Progenitor cell of endocrine pancreas (in vitro differentiated cells): ENCODE results near the gene LOX. TPM values are rescaled to one million over a fixed set of nuclear protein-coding genes. Genes with fewer than 3 reads are reported as not detected.

ENCODE experiments used
- DNase-seq: peaks from one replicate; pipeline ENCODE4 v3.0.0; 2021; ENCODE audit warnings: low spot score; ENCODE audit not compliant: unreplicated experiment
- H3K27ac Mint-ChIP-seq: 2 replicates; pipeline ENCODE4 v1.8.0; 2021; ENCODE audit warnings: mild to moderate bottlenecking, moderate library complexity, mixed read lengths
- H3K27me3 Mint-ChIP-seq: 2 replicates; pipeline ENCODE4 v1.8.0; 2021; ENCODE audit warnings: mixed read lengths
- H3K36me3 Mint-ChIP-seq: 2 replicates; pipeline ENCODE4 v1.8.0; 2022; ENCODE audit warnings: mixed read lengths; ENCODE audit not compliant: insufficient read depth
- H3K4me1 Mint-ChIP-seq: 2 replicates; pipeline ENCODE4 v1.8.0; 2021; ENCODE audit warnings: low read depth, mixed read lengths
- H3K4me3 Mint-ChIP-seq: 2 replicates; pipeline ENCODE4 v1.8.0; 2021; ENCODE audit warnings: low read depth, mild to moderate bottlenecking, moderate library complexity, mixed read lengths
- H3K9me3 Mint-ChIP-seq: 2 replicates; pipeline ENCODE4 v1.8.0; 2021; ENCODE audit warnings: low read depth, mixed read lengths
- total RNA-seq: library from RNA; stranded (reverse); gene quantifications from 2 replicates; pipeline ENCODE4 v1.2.1, GENCODE V29; 2021
- TF ChIP-seq, protein P1 (sequence below): fragments of 200-600 bp; sonication (generic); IDR thresholded peaks from one replicate; pipeline ENCODE4 v1.5.0; 2021; ENCODE audit warnings: antibody characterized with exemption, mild to moderate bottlenecking; ENCODE audit not compliant: unreplicated experiment

LOX gene
- total RNA-seq, 1 donor from 2014 or later: 0.19 TPM

DNA sequence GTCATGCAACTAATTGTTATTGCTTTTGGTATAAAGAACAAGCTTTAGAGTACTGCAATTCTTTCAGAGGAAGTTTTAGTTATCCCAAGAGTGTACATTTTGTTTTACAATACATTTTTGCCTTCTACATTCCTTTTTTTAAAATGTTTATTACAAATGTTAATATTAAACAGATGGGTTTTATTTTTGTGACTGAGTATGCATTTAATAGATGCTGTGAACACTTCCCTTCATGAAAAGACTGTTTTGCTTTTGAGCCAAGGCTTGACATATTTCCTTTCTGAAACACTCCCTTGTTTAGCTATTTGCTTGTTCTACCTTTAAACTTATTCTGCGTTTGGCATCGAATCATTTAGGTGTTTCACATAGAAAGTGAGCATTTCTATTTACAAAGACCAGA is 36.4 kb upstream of the LOX start:
- no peak for DNase-seq
- H3K9me3 Mint-ChIP-seq: no peaks in the 10 kb centered on the region
- no peak overlapping the region for H3K27ac Mint-ChIP-seq
- H3K27me3 Mint-ChIP-seq: no peaks in the 10 kb centered on the region
- TF ChIP-seq, protein P1, sequence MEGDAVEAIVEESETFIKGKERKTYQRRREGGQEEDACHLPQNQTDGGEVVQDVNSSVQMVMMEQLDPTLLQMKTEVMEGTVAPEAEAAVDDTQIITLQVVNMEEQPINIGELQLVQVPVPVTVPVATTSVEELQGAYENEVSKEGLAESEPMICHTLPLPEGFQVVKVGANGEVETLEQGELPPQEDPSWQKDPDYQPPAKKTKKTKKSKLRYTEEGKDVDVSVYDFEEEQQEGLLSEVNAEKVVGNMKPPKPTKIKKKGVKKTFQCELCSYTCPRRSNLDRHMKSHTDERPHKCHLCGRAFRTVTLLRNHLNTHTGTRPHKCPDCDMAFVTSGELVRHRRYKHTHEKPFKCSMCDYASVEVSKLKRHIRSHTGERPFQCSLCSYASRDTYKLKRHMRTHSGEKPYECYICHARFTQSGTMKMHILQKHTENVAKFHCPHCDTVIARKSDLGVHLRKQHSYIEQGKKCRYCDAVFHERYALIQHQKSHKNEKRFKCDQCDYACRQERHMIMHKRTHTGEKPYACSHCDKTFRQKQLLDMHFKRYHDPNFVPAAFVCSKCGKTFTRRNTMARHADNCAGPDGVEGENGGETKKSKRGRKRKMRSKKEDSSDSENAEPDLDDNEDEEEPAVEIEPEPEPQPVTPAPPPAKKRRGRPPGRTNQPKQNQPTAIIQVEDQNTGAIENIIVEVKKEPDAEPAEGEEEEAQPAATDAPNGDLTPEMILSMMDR: no peak
- H3K36me3 Mint-ChIP-seq: no peaks in the 10 kb centered on the region
- H3K4me3 Mint-ChIP-seq: no peak overlapping the region
- H3K4me1 Mint-ChIP-seq: peaks cover 11% of the 10 kb centered on the region

DNA sequence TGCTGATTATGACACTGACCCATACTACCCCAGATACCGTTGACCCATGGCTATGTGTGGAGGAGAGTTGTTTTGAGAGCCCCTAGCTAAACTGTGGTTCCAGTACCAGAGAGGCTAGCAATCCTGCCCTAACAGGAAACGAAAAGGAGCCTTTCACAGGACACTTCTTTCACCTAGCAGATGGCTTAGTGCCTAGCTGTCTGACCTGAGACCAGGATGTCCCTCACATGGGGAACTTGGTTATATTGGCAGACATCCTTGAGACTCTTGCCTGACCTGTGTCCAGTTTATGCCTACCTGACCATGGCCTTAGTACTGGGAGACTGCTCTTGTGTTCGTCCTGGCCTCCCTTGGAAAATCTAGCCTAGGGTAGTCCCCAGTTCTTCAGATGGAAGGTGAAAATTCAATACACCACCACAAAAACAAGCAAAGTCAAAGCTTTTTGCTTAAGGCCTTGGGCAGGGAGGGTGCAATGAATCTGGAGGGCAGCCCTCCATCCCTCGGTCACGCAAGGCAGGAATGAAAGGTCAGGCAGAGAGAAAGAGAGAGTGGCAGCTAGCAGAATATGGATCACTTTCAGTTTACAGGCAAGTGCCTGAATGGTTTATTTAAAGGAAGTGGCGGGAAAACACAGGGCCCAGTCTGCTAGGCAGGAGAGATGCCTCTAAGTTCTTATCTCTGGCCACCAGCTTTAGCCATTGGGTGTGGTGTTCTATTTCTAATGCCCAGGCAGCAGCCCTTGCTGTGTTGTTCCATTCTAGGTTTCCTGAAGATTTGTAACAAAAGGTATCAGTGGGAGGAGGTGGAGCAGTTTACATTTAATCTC is 34.9 kb upstream of the LOX start:
- Mint-ChIP-seq H3K9me3 (no peaks in the 10 kb centered on the region), H3K27me3 (no peaks in the 10 kb centered on the region), H3K36me3 (no peaks in the 10 kb centered on the region), H3K4me1 (peaks cover 11% of the 10 kb centered on the region), H3K4me3 (no peak overlapping the region), H3K27ac (no peak overlapping the region)
- no peak for DNase-seq
- TF ChIP-seq, protein P1: no peak

DNA sequence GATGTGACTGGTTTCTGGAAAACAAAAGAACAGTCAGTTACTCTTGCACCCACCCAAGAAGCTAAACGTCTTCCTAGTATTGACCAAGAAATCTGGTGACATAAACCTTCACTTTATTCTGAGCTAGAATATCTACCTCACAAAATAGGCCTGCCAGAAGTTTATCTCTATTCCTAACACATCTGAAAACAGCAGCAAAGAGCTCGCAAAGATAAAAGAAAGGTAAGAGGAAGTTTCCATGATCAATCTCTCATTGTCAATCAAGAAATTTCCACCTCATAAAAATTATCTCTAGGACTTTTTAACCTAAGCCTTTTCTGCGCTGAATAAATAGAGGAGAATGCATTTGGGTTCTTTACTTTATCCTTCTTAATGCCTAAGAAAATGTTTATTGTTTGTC is 34.0 kb upstream of the LOX start:
- H3K27ac Mint-ChIP-seq: no peak overlapping the region

DNA sequence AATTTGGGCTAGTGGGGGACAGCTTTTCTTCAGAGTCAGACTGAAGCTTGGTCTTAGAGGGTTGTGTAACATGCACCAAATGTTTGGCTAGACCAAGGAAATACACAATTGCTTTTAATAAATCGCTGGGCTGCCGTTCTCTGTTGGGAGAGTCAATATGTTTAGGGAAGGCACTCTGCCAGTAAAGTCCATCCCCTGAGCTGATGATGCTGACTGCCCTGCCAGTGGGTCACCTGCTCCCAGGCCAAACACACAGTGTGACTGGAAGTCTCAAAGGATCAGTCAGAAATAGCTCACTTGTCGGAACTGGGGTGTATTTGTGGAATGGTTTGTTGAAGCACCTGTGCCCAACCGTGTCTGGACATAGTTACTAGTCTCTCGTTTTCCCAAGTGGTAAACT is 33.4 kb upstream of the LOX start:
- Mint-ChIP-seq H3K36me3 (no peaks in the 10 kb centered on the region), H3K27ac (no peak overlapping the region), H3K4me3 (no peak overlapping the region), H3K9me3 (no peaks in the 10 kb centered on the region), H3K27me3 (no peaks in the 10 kb centered on the region), H3K4me1 (peaks cover 11% of the 10 kb centered on the region)
- DNase-seq: no peak
- TF ChIP-seq, protein P1: no peak

More for the DNA sequence above, 34.0 kb upstream of the LOX start:
- no peaks in the 10 kb centered on the region for H3K9me3 Mint-ChIP-seq
- H3K36me3 Mint-ChIP-seq: no peaks in the 10 kb centered on the region
- TF ChIP-seq, protein P1: no peak
- H3K27me3 Mint-ChIP-seq: no peaks in the 10 kb centered on the region
- H3K4me1 Mint-ChIP-seq: peaks cover 11% of the 10 kb centered on the region
- no peak overlapping the region for H3K4me3 Mint-ChIP-seq
- no peak for DNase-seq

DNA sequence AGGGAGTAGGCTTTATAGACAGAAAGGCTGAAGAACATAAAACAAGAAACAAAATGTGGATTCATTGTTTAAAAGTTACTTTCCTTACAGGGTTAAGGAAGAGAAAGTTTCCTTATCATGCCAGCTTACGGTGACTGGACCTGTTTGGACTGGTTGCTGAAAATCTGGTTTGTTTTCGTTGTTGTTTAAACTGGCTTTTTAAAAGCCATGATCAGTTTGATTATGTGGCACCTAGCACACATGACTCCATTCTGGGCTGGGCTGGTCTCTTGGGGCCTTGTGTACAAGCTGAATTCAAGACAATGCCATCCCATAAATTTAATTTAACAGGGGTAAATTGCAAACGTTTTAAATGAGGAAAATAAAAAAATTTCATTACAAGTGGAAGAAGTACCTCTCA is 32.9 kb upstream of the LOX start:
- Mint-ChIP-seq H3K4me3 (no peak overlapping the region), H3K27ac (peak overlapping the region; percentile 71), H3K9me3 (no peaks in the 10 kb centered on the region), H3K36me3 (no peaks in the 10 kb centered on the region), H3K4me1 (peaks cover 11% of the 10 kb centered on the region), H3K27me3 (no peaks in the 10 kb centered on the region)
- TF ChIP-seq, protein P1: no peak
- no peak for DNase-seq
